HepG2 (cell line): ENCODE measurements around the gene TNKS1BP1. TPM values are rescaled to one million over a fixed set of nuclear protein-coding genes. Genes with fewer than 3 reads are reported as not detected.
A peak's percentile ranks its signal among the peaks of the same experiment; 100 is the strongest.

Experiments used
- ATAC-seq: fragments of 200-7000 bp; cut with Tn5 transposase; 3 replicates; pipeline ENCODE4 v1.9.1; 2020; ENCODE audit warnings: mild to moderate bottlenecking, moderate library complexity
- BruUV-seq: library from RNA; stranded (reverse); fragments of 400-500 nt; replicated peaks from 2 replicates; lab custom pipeline; 2021; lab: Mats Ljungman, UMichigan
- CTCF ChIA-PET: fragments of 300-600 bp; formaldehyde crosslinking; extraction: SDS; loops from one replicate; lab custom pipeline; 2021; ENCODE audit warnings: low total read pairs, inconsistent platforms, low intra/inter-chr PET ratio; lab: Yijun Ruan, JAX
- POLR2A ChIA-PET: fragments of 350-600 bp; sonication (Branson Sonifier 250); formaldehyde crosslinking; loops from one replicate; lab custom pipeline; 2020; ENCODE audit warnings: antibody characterized with exemption, inconsistent platforms; lab: Yijun Ruan, JAX
- DNase-seq: peaks from one replicate; pipeline ENCODE4 v3.0.0-alpha.2; 2015; ENCODE audit warnings: low spot score
- FAIRE-seq: peaks from 3 replicates; lab custom pipeline; 2011; peaks lifted over from hg19 to GRCh38; lab: Jason Lieb, UNC
- H2AFZ ChIP-seq: one replicate; pipeline ENCODE4 v1.6.1; 2011; ENCODE audit warnings: low read length, inconsistent platforms
- H3K27ac ChIP-seq: fragments of 300-600 bp; 3 replicates; pipeline ENCODE4 v1.8.0; 2011; ENCODE audit warnings: mixed run types, mild to moderate bottlenecking, mixed read lengths, low read length, inconsistent platforms; ENCODE audit not compliant: insufficient read depth; ENCODE audit errors: extremely low read length
- H3K27me3 ChIP-seq, 2 experiments: fragments of 200-600 bp in 1 of 2; 2 replicates in 1 of 2; 3 replicates in 1 of 2; pipeline versions ENCODE4 v1.6.0 to v1.8.0; 2011; ENCODE audit warnings: low read length in 2 of 2, mild to moderate bottlenecking in 2 of 2, moderate library complexity in 2 of 2, inconsistent platforms in 1 of 2; ENCODE audit not compliant: insufficient read depth in 2 of 2, control insufficient read depth in 1 of 2
- H3K36me3 ChIP-seq, 2 experiments: fragments of 200-600 bp in 1 of 2; replicated peaks in 1 of 2; 2 replicates in 1 of 2; 3 replicates in 1 of 2; pipeline versions ENCODE4 v1.5.1 to v1.8.0; 2011; ENCODE audit warnings: low read length in 2 of 2, inconsistent platforms in 1 of 2; ENCODE audit not compliant: insufficient read depth in 2 of 2, control insufficient read depth in 1 of 2
- H3K4me1 ChIP-seq: 2 replicates; pipeline ENCODE4 v1.5.1; 2012; ENCODE audit warnings: low read length, inconsistent platforms; ENCODE audit not compliant: insufficient read depth
- H3K4me2 ChIP-seq: 2 replicates; pipeline ENCODE4 v1.6.0; 2011; ENCODE audit warnings: low read depth, low read length, inconsistent platforms
- H3K4me3 ChIP-seq, 3 experiments: fragments of 200-600 bp in 1 of 3; sonication (generic), shearing (Covaris generic) in 1 of 3; replicated peaks in 1 of 3; 2 replicates each; pipeline ENCODE4 v1.5.1; 2011 to 2016; ENCODE audit warnings: low read length in 3 of 3, inconsistent platforms in 2 of 3, low read depth in 2 of 3, mild to moderate bottlenecking in 2 of 3, control low read depth in 1 of 3, mixed read lengths in 1 of 3; ENCODE audit not compliant: insufficient read depth in 1 of 3
- H3K79me2 ChIP-seq: one replicate; pipeline ENCODE4 v1.6.1; 2011; ENCODE audit warnings: low read length, inconsistent platforms; ENCODE audit not compliant: insufficient read depth
- H3K9ac ChIP-seq: 2 replicates; pipeline ENCODE4 v1.6.0; 2011; ENCODE audit warnings: mild to moderate bottlenecking, low read depth, low read length, inconsistent platforms; ENCODE audit not compliant: insufficient read depth
- H3K9me3 ChIP-seq: 2 replicates; pipeline ENCODE4 v1.5.1; 2012; ENCODE audit warnings: mild to moderate bottlenecking, low read length
- H4K20me1 ChIP-seq: 2 replicates; pipeline ENCODE4 v1.6.0; 2011; ENCODE audit warnings: inconsistent platforms, mild to moderate bottlenecking, low read length, moderate library complexity; ENCODE audit not compliant: insufficient read depth
- PHB2 ChIP-seq: fragments of 450-650 bp; IDR thresholded peaks from 2 replicates; pipeline ENCODE4 v1.6.1; 2018; ENCODE audit not compliant: partially characterized antibody
- PRPF4 ChIP-seq: fragments of 200-400 bp; formaldehyde crosslinking; IDR thresholded peaks from 2 replicates; pipeline ENCODE4 v1.6.1; 2016; ENCODE audit warnings: low read length, low read depth; ENCODE audit not compliant: poor library complexity, severe bottlenecking
- U2AF1 ChIP-seq: fragments of 200-400 bp; formaldehyde crosslinking; optimal IDR thresholded peaks from 2 replicates; pipeline ENCODE3; 2017; ENCODE audit warnings: mild to moderate bottlenecking, low read depth, low read length
- USF2 ChIP-seq, 2 experiments: sonication (generic) in 1 of 2; formaldehyde crosslinking in 1 of 2; IDR thresholded peaks; 2 replicates each; pipeline versions ENCODE4 v1.5.1 to v1.6.1; 2011 to 2020; ENCODE audit warnings: borderline replicate concordance in 1 of 2, low read depth in 1 of 2, low read length in 1 of 2, mild to moderate bottlenecking in 1 of 2, missing genetic modification reagents in 1 of 2, moderate library complexity in 1 of 2
- ZNF24 ChIP-seq: fragments of 450-650 bp; IDR thresholded peaks from 2 replicates; pipeline ENCODE4 v1.6.1; 2017; ENCODE audit warnings: antibody characterized with exemption, mild to moderate bottlenecking
- ZNF329 ChIP-seq: sonication (generic); formaldehyde crosslinking; IDR thresholded peaks from 2 replicates; pipeline ENCODE4 v1.9.0; 2021; ENCODE audit warnings: low read depth, mild to moderate bottlenecking, missing genetic modification reagents
- ZNF75D ChIP-seq: sonication (generic); formaldehyde crosslinking; IDR thresholded peaks from 2 replicates; pipeline ENCODE4 v1.8.1; 2023; ENCODE audit warnings: missing genetic modification reagents, mild to moderate bottlenecking, borderline replicate concordance
- WGBS: methylation state at CpG from one replicate; pipeline ENCODE4 v1.1.6; 2017; ENCODE audit warnings: low lambda C conversion rate; 5-methylcytosine and 5-hydroxymethylcytosine counted together
- in situ Hi-C: cut with HindIII; loops from 2 replicates; pipeline ENCODE4 v1.10.0; 2017; ENCODE audit warnings: low pct_unique_long_range_greater_than_20kb; ENCODE audit not compliant: extremely low pct_ligation_motif_present
- intact Hi-C: fragments of 100-400 bp; cut with micrococcal nuclease; formaldehyde crosslinking; loops from one replicate; pipeline ENCODE4 v1.10.0; 2022; ENCODE audit not compliant: unreplicated experiment
- polyA plus RNA-seq, 8 experiments: library from polyadenylated mRNA; depleted of rRNA in 3 of 8; stranded (reverse) in 7 of 8; unstranded in 1 of 8; fragments of >200 nt; fragmentation: Illumina TruSeq in 4 of 8; extraction: Trizol in 4 of 8; gene quantifications; 2 replicates each; pipeline versions ENCODE4 v1.2.1 to v1.2.3, GENCODE V29; 2011 to 2016; ENCODE audit warnings: low read depth in 4 of 8, missing spikeins in 1 of 8, mixed read lengths in 1 of 8; ENCODE audit not compliant: insufficient read depth in 1 of 8
- total RNA-seq, 5 experiments: library from RNA; depleted of rRNA; stranded (reverse); fragments of >200 nt; fragmentation: Illumina TruSeq; extraction: Trizol; gene quantifications; 2 replicates each; pipeline ENCODE4 v1.2.3, GENCODE V29; 2016; ENCODE audit warnings: low read depth in 1 of 5

Gene TNKS1BP1
- total and polyA plus RNA-seq, 2 of the 13 experiments (the other 11 are each of a cell fraction or from before 2014, with no cell fraction given), result 13.7 to 15.0 TPM

- no peak for FAIRE-seq
- Histone ChIP-seq H3K27ac (no peak overlapping the region), H3K9ac (no peak overlapping the region), H3K9me3 (no peaks in the 10 kb centered on the region), H3K4me2 (peak overlapping the region; percentile 59), H3K4me1 (peaks cover 87% of the 10 kb centered on the region), H3K4me3 (no peak overlapping the region), H3K36me3 (peaks cover 6 to 16% of the 10 kb centered on the region in 2 experiments; a peak in 4 of 5 replicates), H3K79me2 (peaks cover 6% of the 10 kb centered on the region), H2AFZ (no peak overlapping the region), H4K20me1 (no peaks in the 10 kb centered on the region), H3K27me3 (no peaks in the 10 kb centered on the region)
- no peak for DNase-seq
- no peak for ATAC-seq
- ChIA-PET POLR2A (interaction anchor here (1.3 to 2.8 kb wide), 2 partner anchors 12 to 14 kb away, joined by 3 to 11 read pairs; no protein-coding TSS in a partner anchor), CTCF (no interaction called here)
- BruUV-seq, result no TSS peak
- intact Hi-C loops (no loop called here), in situ Hi-C loops (no loop called here)
- 70% methylated on average over 6 of the region's 7 CpGs for WGBS
- TF ChIP-seq PRPF4 (no peak), PHB2 (no peak), ZNF329 (CRISPR knock-in tag) (no peak), ZNF75D (no peak), U2AF1 (no peak), ZNF24 (no peak), USF2 (IDR thresholded peaks at IDR 0.05; ENCODE audit: low read depth, low read length) (no peak), USF2 (CRISPR knock-in tag; IDR thresholded peaks at IDR 0.05; ENCODE audit: borderline replicate concordance) (no peak)
Measured at GRCh38 chr11:57307666-57308270, 17.0 kb downstream of the TNKS1BP1 start.
